ENCODE results near the gene LAMP1.
"Not testable (repeated sequence)": the region's sequence is repeated elsewhere in the genome, so short reads cannot be mapped to it uniquely, and the experiment has no call there.

The LAMP1 gene

GRCh38 chr13:113369881-113370280, 72.8 kb downstream of the LAMP1 start:
- in situ Hi-C loops (cut with MboI; ENCODE audit: low pct_unique_long_range_greater_than_20kb, low sequenced_read_pairs, unreplicated experiment), result no loop called here
- DNase-seq (ENCODE audit: low spot score), result no peak
- TF ChIP-seq CTCF (IDR thresholded peaks at IDR 0.05; ENCODE audit: extremely low read depth, insufficient read depth, missing control alignments), result no peak

- DNase-seq (ENCODE audit: low spot score), result no peak
- in situ Hi-C loops (cut with MboI; ENCODE audit: low pct_unique_long_range_greater_than_20kb, low sequenced_read_pairs, unreplicated experiment), result no loop called here
- TF ChIP-seq CTCF (IDR thresholded peaks at IDR 0.05; ENCODE audit: extremely low read depth, insufficient read depth, missing control alignments), result no peak
These were observed 74.0 kb downstream of the LAMP1 start for GRCh38 chr13:113371061-113371460.

- DNase-seq (ENCODE audit: low spot score); in situ Hi-C loops (cut with MboI; ENCODE audit: low pct_unique_long_range_greater_than_20kb, low sequenced_read_pairs, unreplicated experiment): not testable (repeated sequence)
These were observed 74.7 kb downstream of the LAMP1 start for GRCh38 chr13:113371701-113372100.

Data from GM13977 (cell line).